ENCODE measurements around the gene AQP2.

GRCh38 chr12:49970658-49971057 is 20.1 kb downstream of the AQP2 start:
- TF ChIP-seq CTCF (IDR thresholded peaks at IDR 0.05; ENCODE audit: low read depth, low read length, poor library complexity, severe bottlenecking) (no peak), EZH2phosphoT487 (IDR thresholded peaks at IDR 0.05; ENCODE audit: borderline replicate concordance, low read length) (no peak)
